Measurements from ENCODE around the gene C4orf46. TPM values are rescaled to one million over a fixed set of nuclear protein-coding genes. Genes with fewer than 3 reads are reported as not detected.

C4orf46 gene
- total and polyA plus RNA-seq, 2 of the 4 experiments (the other 2 are of a cell fraction) = 8.1 to 10.0 TPM

DNA sequence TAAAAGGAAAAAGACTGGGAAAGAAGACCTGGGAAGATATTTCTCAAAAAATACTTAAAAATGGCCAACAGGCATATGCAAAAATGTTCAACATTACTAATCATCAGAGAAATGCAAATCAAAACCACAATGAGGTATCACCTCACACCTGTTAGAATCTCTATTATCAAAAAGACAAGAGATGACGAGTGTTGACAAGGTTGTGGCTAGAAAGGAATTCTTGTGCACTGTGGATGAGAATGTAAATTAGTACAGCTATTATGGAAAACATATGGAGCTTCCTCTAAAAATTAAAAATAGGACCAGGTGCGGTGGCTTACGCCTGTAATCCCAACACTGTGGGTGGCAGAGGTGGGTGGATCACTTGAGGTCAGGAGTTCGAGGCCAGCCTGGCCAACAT, 50.0 kb downstream of the C4orf46 start:
- no peak for ATAC-seq (ENCODE audit: low read depth)
- Histone ChIP-seq H2BK20ac (ENCODE audit: low read depth, low read length) (no peak overlapping the region), H3K4ac (ENCODE audit: low read depth, low read length) (no peak overlapping the region), H2AFZ (replicated peaks; ENCODE audit: low read length, poor library complexity) (no peak overlapping the region), H3K14ac (replicated peaks; ENCODE audit: low read depth, low read length) (no peak overlapping the region), H4K20me1 (ENCODE audit: insufficient read depth, low read length) (no peaks in the 10 kb centered on the region), H3K9me3 (ENCODE audit: control insufficient read depth, insufficient read depth, low read length) (no peaks in the 10 kb centered on the region), H3K36me3 (ENCODE audit: control insufficient read depth, insufficient read depth, low read length) (no peaks in the 10 kb centered on the region), H2BK15ac (ENCODE audit: low read depth, low read length) (no peak overlapping the region), H2AK9ac (replicated peaks; ENCODE audit: low read depth, low read length, poor library complexity) (no peak overlapping the region), H3K18ac (ENCODE audit: low read depth, low read length) (no peak overlapping the region), H4K91ac (ENCODE audit: insufficient read depth, low read depth, low read length) (no peak overlapping the region), H3K9me1 (ENCODE audit: insufficient read depth, low read length) (no peaks in the 10 kb centered on the region), H3K4me2 (ENCODE audit: low read depth, low read length) (no peak overlapping the region), H4K8ac (ENCODE audit: low read depth in 2 of 2, low read length in 2 of 2) (no peak overlapping the region), H3K56ac (ENCODE audit: extremely low read depth, insufficient read depth, low read length) (no peak overlapping the region), H3K27ac (ENCODE audit: insufficient read depth, low read length) (no peak overlapping the region), H3K79me1 (ENCODE audit: low read depth in 1 of 2, low read length in 2 of 2) (no peaks in the 10 kb centered on the region), H3K9ac (ENCODE audit: low read depth, low read length) (no peak overlapping the region), H3K27me3 (ENCODE audit: control insufficient read depth, insufficient read depth, low read length) (no peaks in the 10 kb centered on the region), H3K4me1 (ENCODE audit: control insufficient read depth, insufficient read depth, low read length) (no peaks in the 10 kb centered on the region), H4K5ac (ENCODE audit: low read depth, low read length) (no peak overlapping the region), H3K4me3 (ENCODE audit: insufficient read depth, low read depth, low read length) (no peak overlapping the region), H2AK5ac (ENCODE audit: low read depth, low read length) (no peak overlapping the region), H2BK5ac (ENCODE audit: low read depth, low read length, poor library complexity, severe bottlenecking) (no peak overlapping the region), H2BK120ac (ENCODE audit: low read depth, low read length) (no peak overlapping the region), H3K23ac (ENCODE audit: low read depth, low read length) (no peak overlapping the region)
- intact Hi-C loops (cut with micrococcal nuclease) = no loop called here
- ChIA-PET CTCF (interaction anchor here (1.0 kb wide), 1 partner anchor 361 kb away, joined by 4 read pairs; no protein-coding TSS in a partner anchor), POLR2A (ENCODE audit: unreplicated experiment) (no interaction called here)
- no peak for TF ChIP-seq CEBPB (IDR thresholded peaks at IDR 0.05; ENCODE audit: low read depth, low read length)
- no peak for TF ChIP-seq ELK1 (IDR thresholded peaks at IDR 0.05; ENCODE audit: borderline replicate concordance, low read depth, low read length)
- TF ChIP-seq CTCF (conservative IDR thresholded peaks at IDR 0.05; ENCODE audit: low read depth, low read length) = no peak
- no peak for TF ChIP-seq RAD21 (IDR thresholded peaks at IDR 0.05; ENCODE audit: low read length)
- no peak for TF ChIP-seq POLR2A (IDR thresholded peaks at IDR 0.05; ENCODE audit: low read depth, low read length)
- TF ChIP-seq SMC3 (IDR thresholded peaks at IDR 0.05; ENCODE audit: low read depth, low read length) = no peak
- no peak for TF ChIP-seq FOS (IDR thresholded peaks at IDR 0.05; ENCODE audit: low read depth, low read length)
- TF ChIP-seq RFX5 (IDR thresholded peaks at IDR 0.05; ENCODE audit: low read depth, low read length) = no peak
- no peak for TF ChIP-seq MAFK (IDR thresholded peaks at IDR 0.05; ENCODE audit: low read depth, low read length)
- no peak for TF ChIP-seq NFE2L2 (IDR thresholded peaks at IDR 0.05; ENCODE audit: low read depth, low read length)
- no peak for TF ChIP-seq BHLHE40 (IDR thresholded peaks at IDR 0.05; ENCODE audit: low read depth, low read length)
- TF ChIP-seq USF2 (IDR thresholded peaks at IDR 0.05; ENCODE audit: low read depth, low read length) = no peak
- in situ Hi-C loops (cut with MboI; ENCODE audit: low sequenced_read_pairs) = loop anchor here (5.0 kb wide), 1 partner anchor 359 kb away; no protein-coding TSS in a partner anchor
- no CpG with 5 or more reads among the region's 4 CpGs for WGBS, 2 experiments (ENCODE audit: extremely low coverage in 2 of 2, insufficient read length in 1 of 2)
- no peak for DNase-seq
- dilution Hi-C loops (cut with HindIII; ENCODE audit: low sequenced_read_pairs, unreplicated experiment) = no loop called here
- no TSS peak for BruUV-seq (replicated peaks)
